ENCODE measurements around the gene ECE1.

DNA sequence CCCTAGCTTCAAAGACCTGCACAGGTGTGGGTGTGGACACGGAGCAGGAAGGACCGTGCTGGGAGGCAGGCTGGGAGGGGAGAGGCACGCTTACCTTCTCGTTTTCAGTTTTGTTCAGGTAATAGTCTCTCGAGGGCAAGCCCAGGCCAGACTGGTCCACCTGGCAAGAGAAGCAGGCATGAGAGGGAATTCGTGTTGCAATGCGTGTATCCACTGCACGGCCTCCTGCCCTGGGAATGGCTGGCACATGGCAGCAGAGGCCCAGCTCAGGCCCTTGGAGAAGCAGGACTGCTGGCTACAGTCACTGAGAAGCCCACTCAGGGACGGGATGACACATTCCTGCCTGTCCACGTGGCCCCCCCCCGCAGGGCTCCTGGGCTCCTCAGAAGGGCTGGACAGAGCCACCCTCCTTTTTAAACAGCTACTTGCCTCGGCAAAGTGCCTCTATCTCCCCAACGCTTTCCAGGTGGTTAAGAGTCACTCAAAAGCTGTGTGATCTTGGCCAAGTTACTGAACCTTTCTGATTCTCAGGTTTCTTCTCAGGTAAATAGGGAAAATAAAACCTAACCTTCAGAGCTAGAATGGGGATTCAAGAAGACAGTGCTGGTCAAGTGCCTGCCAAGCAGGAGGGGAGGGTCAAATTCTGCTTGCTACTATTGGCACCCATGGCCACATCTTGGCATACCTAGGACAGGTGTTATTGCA is 32.7 kb downstream of the ECE1 start:
- TF ChIP-seq, protein P1, sequence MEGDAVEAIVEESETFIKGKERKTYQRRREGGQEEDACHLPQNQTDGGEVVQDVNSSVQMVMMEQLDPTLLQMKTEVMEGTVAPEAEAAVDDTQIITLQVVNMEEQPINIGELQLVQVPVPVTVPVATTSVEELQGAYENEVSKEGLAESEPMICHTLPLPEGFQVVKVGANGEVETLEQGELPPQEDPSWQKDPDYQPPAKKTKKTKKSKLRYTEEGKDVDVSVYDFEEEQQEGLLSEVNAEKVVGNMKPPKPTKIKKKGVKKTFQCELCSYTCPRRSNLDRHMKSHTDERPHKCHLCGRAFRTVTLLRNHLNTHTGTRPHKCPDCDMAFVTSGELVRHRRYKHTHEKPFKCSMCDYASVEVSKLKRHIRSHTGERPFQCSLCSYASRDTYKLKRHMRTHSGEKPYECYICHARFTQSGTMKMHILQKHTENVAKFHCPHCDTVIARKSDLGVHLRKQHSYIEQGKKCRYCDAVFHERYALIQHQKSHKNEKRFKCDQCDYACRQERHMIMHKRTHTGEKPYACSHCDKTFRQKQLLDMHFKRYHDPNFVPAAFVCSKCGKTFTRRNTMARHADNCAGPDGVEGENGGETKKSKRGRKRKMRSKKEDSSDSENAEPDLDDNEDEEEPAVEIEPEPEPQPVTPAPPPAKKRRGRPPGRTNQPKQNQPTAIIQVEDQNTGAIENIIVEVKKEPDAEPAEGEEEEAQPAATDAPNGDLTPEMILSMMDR (IDR thresholded peaks at IDR 0.05) = no peak
- no peak for TF ChIP-seq POLR2A (IDR thresholded peaks at IDR 0.05)

Data from heart left ventricle (tissue), 13 donors.